KOPT-K1 (cell line): Measurements from ENCODE around the gene PDCD1LG2.

Experiments
- H3K27ac ChIP-seq: fragments of 200-600 bp; sonication (generic); 2 replicates; pipeline ENCODE4 v1.5.1; 2016; ENCODE audit warnings: antibody characterized with exemption, mild to moderate bottlenecking, low read depth, low read length; ENCODE audit not compliant: poor library complexity, severe bottlenecking
- H3K36me3 ChIP-seq: fragments of 200-600 bp; sonication (generic); 2 replicates; pipeline ENCODE4 v1.5.1; 2017; ENCODE audit warnings: antibody characterized with exemption, mild to moderate bottlenecking, low read length, moderate library complexity; ENCODE audit not compliant: insufficient read depth
- H3K9me3 ChIP-seq: fragments of 200-600 bp; sonication (generic); 2 replicates; pipeline ENCODE4 v1.5.1; 2017; ENCODE audit warnings: antibody characterized with exemption, low read length, mild to moderate bottlenecking; ENCODE audit not compliant: insufficient read depth, poor library complexity, severe bottlenecking

PDCD1LG2 gene

DNA sequence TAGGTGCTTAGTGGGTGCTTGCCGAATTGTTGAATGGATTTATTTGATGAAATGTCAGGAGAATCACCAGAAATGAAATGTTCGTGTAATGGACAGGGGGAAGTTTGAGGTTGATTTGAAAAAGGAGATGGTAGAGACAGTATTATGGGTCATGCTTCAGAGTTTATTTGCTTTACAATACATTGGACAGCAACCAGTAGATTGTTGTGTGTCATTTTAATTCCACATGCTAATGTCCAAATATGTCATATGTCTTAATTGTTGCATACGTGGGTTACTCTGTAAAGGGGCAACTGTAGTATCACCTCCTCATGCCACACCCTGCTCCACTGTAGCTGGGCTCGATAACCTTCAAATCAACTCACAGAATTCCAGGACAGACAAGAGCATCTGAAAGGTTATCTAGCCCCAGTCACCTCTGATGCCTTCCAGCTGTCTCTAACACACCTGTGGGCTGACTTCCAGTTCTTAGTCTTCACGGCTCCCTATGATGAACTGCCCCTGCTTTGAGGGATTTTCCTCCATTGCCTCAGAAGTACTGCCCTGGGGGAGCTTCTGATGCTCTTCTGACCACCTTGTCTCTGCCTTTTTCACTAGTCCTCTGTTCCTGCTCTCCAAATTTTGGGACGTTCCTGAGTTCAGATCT lies 1.7 kb downstream of the PDCD1LG2 start:
- Histone ChIP-seq H3K9me3 (no peaks in the 10 kb centered on the region), H3K36me3 (no peaks in the 10 kb centered on the region), H3K27ac (no peak overlapping the region)

DNA sequence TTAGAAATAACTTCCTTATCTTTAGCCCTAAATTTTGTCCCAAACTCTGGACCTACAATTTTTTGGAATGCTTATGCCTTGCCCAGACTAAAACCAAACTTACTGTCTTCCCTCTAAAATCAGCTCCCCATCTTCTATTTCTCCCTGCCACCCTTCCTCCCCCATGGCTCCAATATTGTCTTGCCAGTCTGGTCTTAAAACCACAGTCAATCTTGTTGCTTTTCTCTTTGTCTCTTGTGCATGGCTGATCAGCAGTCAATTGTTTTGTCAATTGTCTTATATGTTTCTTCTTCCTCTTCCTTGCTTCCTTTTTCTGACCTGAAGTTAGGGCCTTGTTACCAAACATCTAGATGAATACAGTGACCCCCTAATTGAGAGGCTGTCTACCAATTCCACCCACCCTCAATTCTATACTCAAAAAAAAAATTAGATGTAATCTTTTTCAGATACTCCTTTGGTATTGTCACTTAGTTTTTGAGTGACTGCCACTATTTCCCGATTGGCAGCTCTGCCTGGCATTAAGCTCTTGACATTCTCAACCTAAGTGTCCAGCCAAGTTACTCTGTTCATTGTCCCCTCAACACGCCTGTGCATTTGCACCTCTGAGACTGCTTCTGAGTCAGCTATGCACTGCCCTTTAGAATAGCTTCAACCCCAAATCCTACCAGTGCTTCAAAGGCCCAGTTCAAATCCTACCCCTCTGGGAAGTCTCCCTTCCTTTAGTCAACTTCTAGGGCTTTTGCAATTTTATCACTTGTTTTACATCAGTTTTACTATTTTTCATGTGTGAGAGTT lies 2.5 kb downstream of the PDCD1LG2 start:
- Histone ChIP-seq H3K27ac (no peak overlapping the region), H3K36me3 (no peaks in the 10 kb centered on the region), H3K9me3 (no peaks in the 10 kb centered on the region)

DNA sequence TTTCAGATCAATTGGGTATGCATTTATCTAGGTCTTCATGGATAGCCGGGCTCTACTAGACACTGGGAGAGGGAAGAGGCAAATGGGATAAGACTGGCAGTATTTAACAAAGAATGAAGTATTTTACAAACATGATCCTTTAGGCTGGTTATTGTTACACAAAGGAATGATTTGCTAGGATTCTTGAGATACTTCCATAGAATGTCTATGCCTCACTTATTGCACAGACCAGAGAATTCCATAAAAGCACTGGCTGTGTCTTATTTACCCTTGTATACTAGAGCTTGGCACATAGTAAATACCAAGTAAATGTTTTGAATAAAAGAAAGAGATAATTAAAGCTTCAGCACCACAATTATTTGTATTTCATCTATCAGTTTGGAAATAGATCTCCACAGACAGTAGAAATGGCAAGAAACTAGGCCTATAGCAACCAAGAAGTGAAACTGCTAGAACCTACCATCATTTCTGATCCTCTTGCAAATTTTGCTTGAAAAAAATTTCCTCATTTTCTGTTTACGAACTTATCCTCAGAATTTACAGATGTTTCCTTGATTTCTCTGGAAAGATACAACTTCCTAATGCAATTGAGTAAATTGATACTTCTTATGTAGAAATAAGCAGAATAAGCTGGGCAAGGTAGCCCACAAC lies 3.8 kb downstream of the PDCD1LG2 start:
- Histone ChIP-seq H3K9me3 (no peaks in the 10 kb centered on the region), H3K36me3 (no peaks in the 10 kb centered on the region), H3K27ac (no peak overlapping the region)

DNA sequence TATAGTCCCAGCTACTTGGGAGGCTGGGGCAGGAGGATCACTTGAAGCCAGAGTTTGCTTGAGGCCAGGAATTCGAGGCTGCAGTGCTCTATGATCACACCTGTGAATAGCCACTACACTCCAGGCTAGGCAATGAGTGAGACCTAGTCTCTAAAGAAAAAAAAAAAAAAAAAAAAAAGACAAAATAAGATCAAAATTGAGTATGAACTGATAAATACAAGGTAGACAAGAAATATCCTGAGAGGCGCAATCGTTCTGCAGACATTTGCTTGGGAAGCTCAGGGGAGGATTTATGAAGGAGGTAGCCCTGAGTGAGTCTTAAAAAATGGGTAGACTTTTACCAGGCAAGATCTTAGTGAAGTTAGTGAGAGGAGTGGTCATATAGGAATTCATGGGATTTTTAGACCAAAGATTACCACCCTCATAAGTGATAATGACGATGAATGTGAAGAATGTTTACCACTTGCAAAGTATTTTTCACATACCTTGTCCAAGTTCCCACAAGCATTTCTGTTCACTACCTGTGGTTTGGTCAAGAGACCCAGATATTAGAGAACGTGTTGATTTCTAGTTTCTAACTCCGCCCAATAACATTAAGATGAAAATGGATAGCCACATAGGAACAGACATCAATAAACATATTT lies 4.4 kb downstream of the PDCD1LG2 start:
- H3K9me3 ChIP-seq = no peaks in the 10 kb centered on the region
- H3K27ac ChIP-seq = no peak overlapping the region
- no peaks in the 10 kb centered on the region for H3K36me3 ChIP-seq

DNA sequence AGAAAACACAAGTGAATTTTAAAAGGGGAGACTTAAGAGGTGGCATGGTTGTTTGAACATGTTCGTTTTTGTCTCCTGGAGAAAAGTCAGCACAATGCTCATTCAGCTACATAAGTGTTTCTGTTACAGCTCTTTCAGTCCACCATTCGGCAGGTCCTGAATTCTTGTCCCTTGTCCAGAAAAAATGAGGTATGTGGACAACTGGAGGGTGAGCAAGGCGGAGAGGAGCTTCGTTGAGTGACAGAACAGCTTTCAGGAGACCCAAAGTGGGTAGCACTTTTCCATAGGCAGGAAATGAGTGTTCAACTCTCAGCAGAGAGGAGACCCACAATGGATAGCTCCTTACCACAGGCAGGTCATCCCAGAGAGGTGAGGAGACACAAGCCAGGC lies 4.9 kb downstream of the PDCD1LG2 start:
- Histone ChIP-seq H3K27ac (no peak overlapping the region), H3K9me3 (no peaks in the 10 kb centered on the region), H3K36me3 (no peaks in the 10 kb centered on the region)

DNA sequence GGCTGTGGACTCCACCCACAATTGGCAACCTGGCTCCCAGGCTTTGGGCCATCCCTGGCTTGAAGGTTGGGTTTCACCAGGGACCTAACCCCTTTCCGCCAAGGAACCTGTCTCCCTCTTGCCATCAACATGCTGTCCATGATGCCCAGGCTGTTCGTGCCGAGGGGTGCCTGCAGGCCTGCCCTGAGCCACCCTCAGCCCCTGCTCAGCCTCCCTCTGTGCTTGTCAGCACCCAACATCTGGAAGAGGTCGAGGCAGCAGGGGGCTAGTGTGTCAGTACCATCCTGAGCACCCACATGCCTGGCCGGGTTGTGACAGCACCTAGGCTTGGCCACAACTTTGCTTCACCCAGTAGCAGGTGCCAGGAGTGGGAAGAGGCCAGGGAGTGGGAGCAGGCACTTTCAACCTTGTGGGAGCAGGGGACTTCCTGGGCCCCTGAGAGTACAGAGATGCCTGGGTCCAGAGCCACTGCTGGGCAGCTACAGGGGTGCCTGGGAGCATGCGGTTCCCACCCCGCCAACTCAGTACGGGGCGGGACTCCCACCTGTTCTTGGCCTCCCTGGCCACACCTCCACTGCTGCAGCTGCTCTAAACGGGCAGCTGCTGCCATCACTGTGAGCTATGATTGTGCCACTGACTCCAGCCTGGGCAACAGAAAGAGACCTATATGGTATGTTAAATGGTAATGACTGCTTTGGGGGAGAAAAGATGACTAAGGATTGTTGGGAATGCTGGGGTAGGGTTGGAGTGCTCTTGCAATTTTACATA lies 6.3 kb downstream of the PDCD1LG2 start:
- Histone ChIP-seq H3K36me3 (no peaks in the 10 kb centered on the region), H3K27ac (no peak overlapping the region), H3K9me3 (no peaks in the 10 kb centered on the region)

DNA sequence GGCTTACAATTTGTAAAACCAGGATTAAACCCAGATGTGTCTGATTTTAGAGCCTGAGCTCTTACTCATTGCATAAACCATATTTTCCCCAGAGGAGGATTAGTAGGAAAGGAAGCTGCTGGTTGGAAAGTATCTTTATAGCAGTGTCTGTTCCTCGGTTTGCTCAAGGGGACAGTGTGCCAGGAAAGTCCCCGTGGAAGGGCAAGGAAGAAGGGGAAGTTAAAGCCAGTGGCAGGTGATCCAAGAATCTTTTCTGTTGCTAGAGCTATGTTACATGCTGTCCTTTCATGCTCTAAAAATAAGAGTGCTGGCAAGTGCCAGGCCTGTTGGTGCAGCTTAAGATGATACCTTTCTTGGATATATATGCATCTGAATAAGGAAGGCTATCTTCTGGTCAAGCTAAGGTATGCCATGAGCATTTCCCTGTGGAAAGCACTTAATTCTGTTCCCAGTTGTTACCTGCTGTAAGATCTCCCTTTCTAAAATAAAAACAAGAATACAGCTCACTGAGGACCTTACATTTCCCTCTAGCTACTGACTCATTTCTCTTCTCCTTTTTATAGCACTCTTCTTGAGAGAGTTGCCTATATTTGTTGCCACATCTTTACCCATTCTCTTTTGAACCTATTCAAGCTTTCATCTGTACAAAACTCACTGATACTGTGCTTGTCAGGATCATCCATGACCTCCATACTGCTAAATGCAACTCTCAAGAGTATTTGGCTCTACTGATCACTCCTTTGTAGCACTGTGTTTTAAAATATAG lies 8.0 kb downstream of the PDCD1LG2 start:
- Histone ChIP-seq H3K36me3 (no peaks in the 10 kb centered on the region), H3K27ac (no peak overlapping the region), H3K9me3 (no peaks in the 10 kb centered on the region)

DNA sequence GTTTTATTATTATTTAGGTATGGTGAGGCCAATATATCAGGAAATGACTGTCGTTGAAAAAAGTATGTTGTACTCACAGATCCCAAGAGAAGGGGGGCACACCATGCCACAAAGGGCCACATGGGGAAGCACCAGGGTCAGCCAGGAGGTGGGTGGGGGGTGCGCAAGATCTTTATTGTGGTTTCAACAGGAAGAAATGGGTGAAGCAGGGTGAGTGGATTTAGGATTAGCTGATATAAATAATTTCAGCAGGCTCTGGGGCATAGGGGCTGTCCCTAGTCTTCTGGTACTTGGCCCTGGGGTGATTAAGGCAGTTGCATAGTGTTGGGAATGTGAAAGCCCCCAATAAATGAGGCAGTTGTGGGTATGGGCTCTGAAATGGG lies 8.6 kb downstream of the PDCD1LG2 start:
- Histone ChIP-seq H3K9me3 (no peaks in the 10 kb centered on the region), H3K27ac (no peak overlapping the region), H3K36me3 (no peaks in the 10 kb centered on the region)

DNA sequence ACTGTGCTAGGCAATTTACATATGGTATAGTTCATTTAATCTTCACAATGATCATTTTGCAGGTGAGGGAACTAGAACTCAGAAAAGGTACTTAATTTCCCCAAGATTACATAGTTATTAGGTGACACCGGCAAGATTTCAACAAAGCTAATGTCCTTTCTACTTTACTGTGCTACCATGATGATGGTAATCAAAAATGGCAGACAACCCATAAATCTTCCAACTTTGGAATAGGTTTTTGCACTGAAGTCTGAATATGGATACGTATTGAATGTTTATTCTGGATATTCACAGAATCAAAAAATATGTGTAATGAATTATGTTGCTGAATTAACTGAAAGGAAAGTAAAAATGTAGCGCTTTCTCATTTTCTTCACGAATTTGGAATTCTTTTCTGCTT lies 13.8 kb downstream of the PDCD1LG2 start:
- Histone ChIP-seq H3K9me3 (no peaks in the 10 kb centered on the region), H3K27ac (no peak overlapping the region)

DNA sequence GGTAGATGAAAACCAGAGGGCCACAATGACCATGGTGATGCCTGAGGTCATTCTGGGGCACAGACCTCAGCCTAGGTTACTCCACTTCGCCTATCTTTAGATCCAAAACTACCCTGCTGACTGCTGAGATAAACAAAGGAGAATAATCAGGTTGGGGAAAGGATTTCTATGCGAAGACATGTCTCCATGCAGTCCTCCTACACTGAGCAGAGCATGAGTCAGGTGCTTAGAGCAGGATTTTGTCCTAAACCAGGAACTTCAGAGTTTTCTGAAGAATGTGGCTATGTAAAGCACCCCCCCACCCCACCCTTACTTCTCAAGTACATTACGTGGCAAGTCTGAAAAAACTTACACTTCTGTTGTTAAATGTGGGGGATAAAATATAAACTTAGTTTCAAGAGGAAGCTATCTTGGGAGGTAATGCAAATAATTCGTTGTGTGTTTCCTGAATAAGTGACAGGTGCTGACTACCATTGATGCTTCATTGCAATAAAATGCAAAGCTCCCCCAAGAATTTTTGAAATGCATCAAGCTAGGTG lies 19.4 kb downstream of the PDCD1LG2 start:
- Histone ChIP-seq H3K27ac (no peak overlapping the region), H3K36me3 (no peaks in the 10 kb centered on the region), H3K9me3 (no peaks in the 10 kb centered on the region)

More for the DNA sequence above, 13.8 kb downstream of the PDCD1LG2 start:
- no peaks in the 10 kb centered on the region for H3K36me3 ChIP-seq

DNA sequence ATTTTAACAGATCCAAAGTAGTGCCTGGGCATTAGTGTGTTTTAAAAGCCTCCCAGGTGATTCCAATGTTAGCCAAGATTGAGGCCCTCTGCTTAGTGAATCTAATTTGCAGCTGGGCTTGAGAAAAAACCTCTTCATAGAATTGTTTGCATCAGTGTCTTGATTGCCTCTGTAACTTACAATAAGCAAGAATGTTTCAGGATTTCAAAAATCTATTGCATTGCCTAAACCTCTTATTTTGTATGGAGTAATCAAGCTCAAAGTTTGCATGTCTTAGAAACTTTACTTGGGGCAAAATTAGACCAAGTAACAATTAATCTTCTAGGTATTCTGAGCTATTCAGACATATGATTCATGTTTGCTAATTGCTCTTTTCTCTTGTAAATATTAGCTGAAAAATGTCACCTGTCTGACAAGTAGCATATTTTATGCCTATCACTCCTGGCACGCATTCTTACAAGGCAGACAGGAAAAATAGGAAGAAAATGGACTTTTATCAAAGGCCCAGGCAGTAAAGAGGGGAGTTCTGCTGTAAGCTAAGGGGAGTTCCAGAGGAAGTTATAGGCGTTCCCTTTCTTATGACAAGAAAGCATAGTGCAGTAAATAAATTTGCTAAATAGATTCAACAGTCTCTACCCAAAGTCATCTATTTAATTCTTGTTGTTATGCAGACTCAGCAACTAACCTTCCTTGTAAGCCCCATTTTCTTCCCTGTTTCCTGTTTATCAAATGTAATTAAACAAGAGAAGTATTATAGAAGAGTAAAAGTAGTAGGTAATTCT lies 21.0 kb downstream of the PDCD1LG2 start:
- Histone ChIP-seq H3K27ac (no peak overlapping the region), H3K9me3 (no peaks in the 10 kb centered on the region), H3K36me3 (no peaks in the 10 kb centered on the region)

DNA sequence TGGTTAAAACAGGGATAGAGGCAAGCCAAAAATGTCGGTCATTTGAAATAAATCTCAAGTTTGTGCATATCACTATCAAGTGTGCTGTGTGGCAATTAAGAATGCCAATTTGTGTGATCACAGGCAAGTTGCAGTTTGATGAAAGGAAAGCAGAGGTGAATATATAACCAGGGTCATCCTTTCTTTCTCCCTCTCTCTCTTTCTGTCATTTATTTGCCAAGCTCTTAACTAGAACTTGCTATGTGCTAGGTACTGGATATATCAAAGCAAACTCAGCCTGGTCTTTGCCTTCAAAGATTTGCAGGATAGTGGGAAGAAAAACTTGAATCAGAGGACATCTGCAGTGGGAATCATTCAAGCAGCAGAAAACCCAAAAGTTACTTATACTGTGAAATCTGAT lies 22.0 kb downstream of the PDCD1LG2 start:
- H3K27ac ChIP-seq = no peak overlapping the region
- H3K9me3 ChIP-seq = no peaks in the 10 kb centered on the region
- no peaks in the 10 kb centered on the region for H3K36me3 ChIP-seq

DNA sequence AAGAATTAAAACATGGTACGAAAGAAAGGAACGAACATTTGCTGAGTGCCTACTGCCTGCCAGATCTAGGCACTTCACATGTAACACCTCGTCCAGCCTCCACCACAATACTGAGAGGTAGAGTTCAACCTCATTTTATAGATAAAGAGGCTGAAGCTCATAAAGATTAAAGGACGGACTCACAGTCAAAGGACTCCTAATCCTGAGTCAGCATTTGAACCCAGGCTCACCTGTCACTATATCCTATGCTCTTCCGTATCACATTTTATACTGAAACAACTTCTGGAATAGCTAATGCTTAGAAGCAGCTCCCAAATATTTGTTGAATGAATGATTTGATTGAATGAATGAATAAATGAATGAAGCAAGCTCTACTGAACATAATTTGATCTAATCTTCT lies 22.5 kb downstream of the PDCD1LG2 start:
- H3K9me3 ChIP-seq = no peaks in the 10 kb centered on the region
- no peaks in the 10 kb centered on the region for H3K36me3 ChIP-seq
- no peak overlapping the region for H3K27ac ChIP-seq
